ENCODE measurements around the gene IFITM5.

IFITM5 gene

GRCh38 chr11:327581-327923, 28.2 kb upstream of the IFITM5 start:
- no peak for TF ChIP-seq SIN3A (IDR thresholded peaks at IDR 0.05; ENCODE audit: borderline replicate concordance, insufficient read depth, low read length)
- no peak for TF ChIP-seq POLR2AphosphoS5 (IDR thresholded peaks at IDR 0.05; ENCODE audit: low read depth, low read length)
- no peak for TF ChIP-seq FOXP2 (optimal IDR thresholded peaks at IDR 0.05; ENCODE audit: borderline replicate concordance, extremely low read depth, extremely low read length, insufficient read depth)
- no peak for TF ChIP-seq REST (IDR thresholded peaks at IDR 0.05; ENCODE audit: insufficient read depth in 1 of 2, low read depth in 2 of 2, low read length in 2 of 2)

GRCh38 chr11:326842-327580, 27.7 kb upstream of the IFITM5 start:
- TF ChIP-seq POLR2AphosphoS5 (IDR thresholded peaks at IDR 0.05; ENCODE audit: low read depth, low read length) = 0 out of 2 replicates have a peak, but pooled peaks have one; percentile 33
- TF ChIP-seq FOXP2 (optimal IDR thresholded peaks at IDR 0.05; ENCODE audit: borderline replicate concordance, extremely low read depth, extremely low read length, insufficient read depth) = peak; percentile 76
- no peak for TF ChIP-seq SIN3A (IDR thresholded peaks at IDR 0.05; ENCODE audit: borderline replicate concordance, insufficient read depth, low read length)
- no peak for TF ChIP-seq TAF1 (IDR thresholded peaks at IDR 0.05; ENCODE audit: borderline replicate concordance, insufficient read depth, low read length)
- TF ChIP-seq REST (IDR thresholded peaks at IDR 0.05; ENCODE audit: insufficient read depth in 1 of 2, low read depth in 2 of 2, low read length in 2 of 2) = no peak

- TF ChIP-seq REST (IDR thresholded peaks at IDR 0.05; ENCODE audit: insufficient read depth in 1 of 2, low read depth in 2 of 2, low read length in 2 of 2) (no peak), SIN3A (IDR thresholded peaks at IDR 0.05; ENCODE audit: borderline replicate concordance, insufficient read depth, low read length) (no peak), POLR2AphosphoS5 (IDR thresholded peaks at IDR 0.05; ENCODE audit: low read depth, low read length) (no peak), TAF1 (IDR thresholded peaks at IDR 0.05; ENCODE audit: borderline replicate concordance, insufficient read depth, low read length) (no peak), FOXP2 (optimal IDR thresholded peaks at IDR 0.05; ENCODE audit: borderline replicate concordance, extremely low read depth, extremely low read length, insufficient read depth) (no peak)
These were observed 27.2 kb upstream of the IFITM5 start for GRCh38 chr11:326592-326841.

- TF ChIP-seq FOXP2 (optimal IDR thresholded peaks at IDR 0.05; ENCODE audit: borderline replicate concordance, extremely low read depth, extremely low read length, insufficient read depth) = no peak
- no peak for TF ChIP-seq POLR2AphosphoS5 (IDR thresholded peaks at IDR 0.05; ENCODE audit: low read depth, low read length)
- no peak for TF ChIP-seq SIN3A (IDR thresholded peaks at IDR 0.05; ENCODE audit: borderline replicate concordance, insufficient read depth, low read length)
These were observed 26.7 kb upstream of the IFITM5 start for GRCh38 chr11:325796-326591.

GRCh38 chr11:324156-324555, 24.8 kb upstream of the IFITM5 start:
- TF ChIP-seq SIN3A (IDR thresholded peaks at IDR 0.05; ENCODE audit: borderline replicate concordance, insufficient read depth, low read length) (no peak), REST (IDR thresholded peaks at IDR 0.05; ENCODE audit: insufficient read depth in 1 of 2, low read depth in 2 of 2, low read length in 2 of 2) (no peak)

All from PFSK-1 (cell line).